HCT116 (cell line): ENCODE results near the gene C15orf39.

ENCODE experiments used
- EZH2 ChIP-seq: fragments of 200-600 bp; sonication (generic); IDR thresholded peaks from 2 replicates; pipeline ENCODE4 v1.6.1; 2017; ENCODE audit warnings: antibody characterized with exemption, mixed run types
- FOSL1 ChIP-seq: IDR thresholded peaks from 2 replicates; pipeline ENCODE4 v1.6.1; 2012; ENCODE audit warnings: low read depth
- JUND ChIP-seq: IDR thresholded peaks from 2 replicates; pipeline ENCODE4 v1.6.1; 2012
- POLR2A ChIP-seq: IDR thresholded peaks from 2 replicates; pipeline ENCODE4 v1.7.0; 2011; ENCODE audit warnings: borderline replicate concordance; ENCODE audit not compliant: insufficient read depth, insufficient read length; ENCODE audit errors: extremely low read depth
- POLR2AphosphoS5 ChIP-seq: IDR thresholded peaks from 2 replicates; pipeline ENCODE4 v1.6.1; 2011; ENCODE audit warnings: mild to moderate bottlenecking, low read depth, low read length, moderate library complexity
- RAD21 ChIP-seq: IDR thresholded peaks from 2 replicates; pipeline ENCODE4 v1.6.1; 2012; ENCODE audit warnings: low read depth, mild to moderate bottlenecking
- SIN3A ChIP-seq: IDR thresholded peaks from 2 replicates; pipeline ENCODE4 v1.6.1; 2012; ENCODE audit warnings: low read depth
- SP1 ChIP-seq: IDR thresholded peaks from 2 replicates; pipeline ENCODE4 v1.6.1; 2012; ENCODE audit warnings: low read depth
- TF ChIP-seq, protein P1 (sequence below), 3 experiments: fragments of 200-600 bp in 1 of 3; sonication (generic) in 1 of 3; IDR thresholded peaks in 2 of 3; conservative IDR thresholded peaks in 1 of 3; 2 replicates each; pipeline ENCODE4 v1.5.1; 2012 to 2017; ENCODE audit warnings: low read depth in 2 of 3, low read length in 2 of 3, antibody characterized with exemption in 1 of 3, borderline replicate concordance in 1 of 3, control low read depth in 1 of 3, mild to moderate bottlenecking in 1 of 3, mixed read lengths in 1 of 3, mixed run types in 1 of 3, moderate library complexity in 1 of 3; ENCODE audit not compliant: insufficient read depth in 1 of 3
- TF ChIP-seq, protein P2 (sequence below): IDR thresholded peaks from 2 replicates; pipeline ENCODE4 v1.6.1; 2012
- TF ChIP-seq, protein P3 (sequence below): IDR thresholded peaks from 2 replicates; pipeline ENCODE4 v1.6.1; 2012; ENCODE audit warnings: low read depth
- TF ChIP-seq, protein P4 (sequence below): IDR thresholded peaks from 2 replicates; pipeline ENCODE4 v1.6.1; 2012

DNA sequence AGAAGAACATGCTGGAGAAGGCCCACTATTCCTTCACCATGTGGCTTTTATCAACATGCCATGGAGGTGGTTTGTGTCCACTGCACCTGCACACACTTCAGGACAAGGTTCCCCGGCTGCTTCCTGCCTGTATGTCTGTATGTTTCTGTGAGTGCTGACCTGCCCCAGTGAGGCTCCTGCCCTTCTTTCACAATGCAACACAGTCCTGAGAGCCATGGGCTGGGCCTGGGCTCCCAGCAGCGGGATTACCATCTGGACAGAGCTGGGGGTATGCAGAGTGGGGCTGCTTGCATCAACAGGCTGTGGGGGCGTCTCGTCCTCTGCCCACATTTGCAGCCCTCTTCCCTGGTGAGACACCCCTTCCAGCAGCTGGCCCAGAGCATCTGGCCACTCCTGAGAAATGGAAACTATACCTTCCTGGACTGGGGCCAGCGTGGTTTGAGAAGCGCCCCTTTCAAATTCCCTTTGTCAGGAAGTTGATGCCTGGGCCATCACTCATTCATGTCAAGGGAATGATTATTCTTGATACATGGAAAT is 29.3 kb upstream of the C15orf39 start:
- TF ChIP-seq, protein P1, sequence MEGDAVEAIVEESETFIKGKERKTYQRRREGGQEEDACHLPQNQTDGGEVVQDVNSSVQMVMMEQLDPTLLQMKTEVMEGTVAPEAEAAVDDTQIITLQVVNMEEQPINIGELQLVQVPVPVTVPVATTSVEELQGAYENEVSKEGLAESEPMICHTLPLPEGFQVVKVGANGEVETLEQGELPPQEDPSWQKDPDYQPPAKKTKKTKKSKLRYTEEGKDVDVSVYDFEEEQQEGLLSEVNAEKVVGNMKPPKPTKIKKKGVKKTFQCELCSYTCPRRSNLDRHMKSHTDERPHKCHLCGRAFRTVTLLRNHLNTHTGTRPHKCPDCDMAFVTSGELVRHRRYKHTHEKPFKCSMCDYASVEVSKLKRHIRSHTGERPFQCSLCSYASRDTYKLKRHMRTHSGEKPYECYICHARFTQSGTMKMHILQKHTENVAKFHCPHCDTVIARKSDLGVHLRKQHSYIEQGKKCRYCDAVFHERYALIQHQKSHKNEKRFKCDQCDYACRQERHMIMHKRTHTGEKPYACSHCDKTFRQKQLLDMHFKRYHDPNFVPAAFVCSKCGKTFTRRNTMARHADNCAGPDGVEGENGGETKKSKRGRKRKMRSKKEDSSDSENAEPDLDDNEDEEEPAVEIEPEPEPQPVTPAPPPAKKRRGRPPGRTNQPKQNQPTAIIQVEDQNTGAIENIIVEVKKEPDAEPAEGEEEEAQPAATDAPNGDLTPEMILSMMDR (IDR thresholded peaks at IDR 0.05 in 2 of 3, conservative IDR thresholded peaks at IDR 0.05 in 1 of 3; ENCODE audit: borderline replicate concordance in 1 of 3, insufficient read depth in 1 of 3, low read depth in 2 of 3, low read length in 2 of 3): no peak
- TF ChIP-seq, protein P2, sequence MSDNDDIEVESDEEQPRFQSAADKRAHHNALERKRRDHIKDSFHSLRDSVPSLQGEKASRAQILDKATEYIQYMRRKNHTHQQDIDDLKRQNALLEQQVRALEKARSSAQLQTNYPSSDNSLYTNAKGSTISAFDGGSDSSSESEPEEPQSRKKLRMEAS: no peak
- TF ChIP-seq SIN3A (no peak), POLR2A (no peak), RAD21 (no peak), JUND (no peak), EZH2 (no peak), POLR2AphosphoS5 (no peak), FOSL1 (no peak), SP1 (no peak)
- TF ChIP-seq, protein P3, sequence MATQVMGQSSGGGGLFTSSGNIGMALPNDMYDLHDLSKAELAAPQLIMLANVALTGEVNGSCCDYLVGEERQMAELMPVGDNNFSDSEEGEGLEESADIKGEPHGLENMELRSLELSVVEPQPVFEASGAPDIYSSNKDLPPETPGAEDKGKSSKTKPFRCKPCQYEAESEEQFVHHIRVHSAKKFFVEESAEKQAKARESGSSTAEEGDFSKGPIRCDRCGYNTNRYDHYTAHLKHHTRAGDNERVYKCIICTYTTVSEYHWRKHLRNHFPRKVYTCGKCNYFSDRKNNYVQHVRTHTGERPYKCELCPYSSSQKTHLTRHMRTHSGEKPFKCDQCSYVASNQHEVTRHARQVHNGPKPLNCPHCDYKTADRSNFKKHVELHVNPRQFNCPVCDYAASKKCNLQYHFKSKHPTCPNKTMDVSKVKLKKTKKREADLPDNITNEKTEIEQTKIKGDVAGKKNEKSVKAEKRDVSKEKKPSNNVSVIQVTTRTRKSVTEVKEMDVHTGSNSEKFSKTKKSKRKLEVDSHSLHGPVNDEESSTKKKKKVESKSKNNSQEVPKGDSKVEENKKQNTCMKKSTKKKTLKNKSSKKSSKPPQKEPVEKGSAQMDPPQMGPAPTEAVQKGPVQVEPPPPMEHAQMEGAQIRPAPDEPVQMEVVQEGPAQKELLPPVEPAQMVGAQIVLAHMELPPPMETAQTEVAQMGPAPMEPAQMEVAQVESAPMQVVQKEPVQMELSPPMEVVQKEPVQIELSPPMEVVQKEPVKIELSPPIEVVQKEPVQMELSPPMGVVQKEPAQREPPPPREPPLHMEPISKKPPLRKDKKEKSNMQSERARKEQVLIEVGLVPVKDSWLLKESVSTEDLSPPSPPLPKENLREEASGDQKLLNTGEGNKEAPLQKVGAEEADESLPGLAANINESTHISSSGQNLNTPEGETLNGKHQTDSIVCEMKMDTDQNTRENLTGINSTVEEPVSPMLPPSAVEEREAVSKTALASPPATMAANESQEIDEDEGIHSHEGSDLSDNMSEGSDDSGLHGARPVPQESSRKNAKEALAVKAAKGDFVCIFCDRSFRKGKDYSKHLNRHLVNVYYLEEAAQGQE: no peak
- TF ChIP-seq, protein P4, sequence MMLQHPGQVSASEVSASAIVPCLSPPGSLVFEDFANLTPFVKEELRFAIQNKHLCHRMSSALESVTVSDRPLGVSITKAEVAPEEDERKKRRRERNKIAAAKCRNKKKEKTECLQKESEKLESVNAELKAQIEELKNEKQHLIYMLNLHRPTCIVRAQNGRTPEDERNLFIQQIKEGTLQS: no peak
